K562 (cell line): ENCODE measurements around the gene NUP107. TPM values are rescaled to one million over a fixed set of nuclear protein-coding genes. Genes with fewer than 3 reads are reported as not detected.

Source experiments
- ARNT ChIP-seq, 2 experiments: fragments of 450-650 bp; IDR thresholded peaks; 2 replicates each; pipeline ENCODE4 v1.6.1; 2016; ENCODE audit warnings: mild to moderate bottlenecking in 1 of 2
- CBX8 ChIP-seq: fragments of 200-600 bp; sonication (generic); IDR thresholded peaks from 2 replicates; pipeline ENCODE4 v1.6.1; 2012; ENCODE audit warnings: borderline replicate concordance, mixed run types, low read depth, mild to moderate bottlenecking, moderate library complexity, mixed read lengths, low read length, control low read depth, inconsistent platforms; ENCODE audit not compliant: poor library complexity, severe bottlenecking; ENCODE audit errors: extremely low read depth
- FOXK2 ChIP-seq, 2 experiments: fragments of 450-650 bp; IDR thresholded peaks in 1 of 2; conservative IDR thresholded peaks in 1 of 2; 2 replicates each; pipeline ENCODE4 v1.6.1; 2016; ENCODE audit warnings: low read depth in 2 of 2, mild to moderate bottlenecking in 1 of 2
- FOXP1 ChIP-seq: sonication (generic); formaldehyde crosslinking; IDR thresholded peaks from 2 replicates; pipeline ENCODE4 v1.8.0; 2022; ENCODE audit warnings: mild to moderate bottlenecking, missing genetic modification reagents
- GATAD2B ChIP-seq: fragments of 450-650 bp; IDR thresholded peaks from 2 replicates; pipeline ENCODE4 v1.6.1; 2017; ENCODE audit warnings: mild to moderate bottlenecking, borderline replicate concordance
- GMEB1 ChIP-seq: fragments of 250-450 bp; sonication (Bioruptor Pico); IDR thresholded peaks from 2 replicates; pipeline ENCODE4 v1.4.0; 2020; ENCODE audit warnings: mild to moderate bottlenecking
- HNRNPLL ChIP-seq: fragments of 200-400 bp; formaldehyde crosslinking; IDR thresholded peaks from 2 replicates; pipeline ENCODE4 v1.6.1; 2017; ENCODE audit warnings: low read length, low read depth, mild to moderate bottlenecking; ENCODE audit not compliant: poor library complexity, severe bottlenecking
- MCM3 ChIP-seq: fragments of 450-650 bp; IDR thresholded peaks from 2 replicates; pipeline ENCODE4 v1.6.1; 2016
- MTA2 ChIP-seq: fragments of 450-650 bp; IDR thresholded peaks from 2 replicates; pipeline ENCODE4 v1.6.1; 2016; ENCODE audit warnings: low read depth
- NFYB ChIP-seq: IDR thresholded peaks from 2 replicates; pipeline ENCODE4 v1.6.1; 2011; ENCODE audit warnings: mild to moderate bottlenecking, moderate library complexity; ENCODE audit not compliant: insufficient read length; ENCODE audit errors: extremely low read depth
- NR2C2 ChIP-seq, 2 experiments: fragments of 200-800 bp in 1 of 2; sonication (Bioruptor generic) in 1 of 2; sonication (generic) in 1 of 2; formaldehyde crosslinking in 1 of 2; IDR thresholded peaks; 2 replicates each; pipeline versions ENCODE4 v1.6.1 to v1.8.0; 2016 to 2022; ENCODE audit warnings: mild to moderate bottlenecking in 1 of 2, missing compliant biosample characterization in 1 of 2, missing genetic modification characterization in 1 of 2, missing genetic modification reagents in 1 of 2
- NR3C1 ChIP-seq: sonication (generic); formaldehyde crosslinking; IDR thresholded peaks from 2 replicates; pipeline ENCODE4 v1.8.1; 2022; ENCODE audit warnings: missing genetic modification reagents
- PHF8 ChIP-seq: fragments of 200-600 bp; sonication (generic); IDR thresholded peaks from 2 replicates; pipeline ENCODE4 v1.6.1; 2012; ENCODE audit warnings: mixed run types, mild to moderate bottlenecking, inconsistent platforms, low read length, moderate library complexity, borderline replicate concordance
- RAD51 ChIP-seq: fragments of 450-650 bp; IDR thresholded peaks from 2 replicates; pipeline ENCODE4 v1.7.1; 2016; ENCODE audit warnings: low read depth, mild to moderate bottlenecking, borderline replicate concordance
- SMARCA4 ChIP-seq: fragments of 450-650 bp; IDR thresholded peaks from 2 replicates; pipeline ENCODE4 v1.6.1; 2016
- STAT5A ChIP-seq: IDR thresholded peaks from 2 replicates; pipeline ENCODE4 v1.6.1; 2012; ENCODE audit warnings: low read length, inconsistent platforms, borderline replicate concordance
- SUPT5H ChIP-seq: fragments of 450-650 bp; IDR thresholded peaks from 2 replicates; pipeline ENCODE4 v1.6.1; 2016
- XRCC3 ChIP-seq: fragments of 450-650 bp; IDR thresholded peaks from 2 replicates; pipeline ENCODE4 v1.6.1; 2017; ENCODE audit warnings: mild to moderate bottlenecking, moderate library complexity
- XRCC4 ChIP-seq: IDR thresholded peaks from one replicate; pipeline ENCODE4 v1.6.1; 2011; ENCODE audit not compliant: insufficient read depth, insufficient read length; ENCODE audit errors: extremely low read depth
- ZNF134 ChIP-seq: fragments of 250-450 bp; sonication (Bioruptor Pico); conservative IDR thresholded peaks from 2 replicates; pipeline ENCODE4 v1.4.0; 2020
- ZNF165 ChIP-seq: fragments of 250-450 bp; sonication (Bioruptor Pico); IDR thresholded peaks from 2 replicates; pipeline ENCODE4 v1.4.0; 2020; ENCODE audit warnings: borderline replicate concordance
- ZNF184 ChIP-seq: sonication (generic); formaldehyde crosslinking; IDR thresholded peaks from 2 replicates; pipeline ENCODE4 v1.5.0; 2020; ENCODE audit warnings: missing genetic modification reagents
- ZNF511 ChIP-seq: sonication (generic); formaldehyde crosslinking; IDR thresholded peaks from 2 replicates; pipeline ENCODE4 v1.8.0; 2022; ENCODE audit warnings: mild to moderate bottlenecking, missing genetic modification reagents
- ZNF766 ChIP-seq: fragments of 200-800 bp; sonication (Bioruptor generic); conservative IDR thresholded peaks from 2 replicates; pipeline ENCODE4 v1.6.1; 2016; ENCODE audit warnings: missing genetic modification characterization, missing compliant biosample characterization
- polyA plus RNA-seq, 8 experiments: library from polyadenylated mRNA; depleted of rRNA in 4 of 8; stranded (reverse) in 5 of 8; unstranded in 3 of 8; fragments of >200 nt; fragmentation: Nextera tagmentation in 2 of 8; fragmentation: Illumina TruSeq in 1 of 8; extraction: Ambion mirVana in 2 of 8; extraction: Trizol in 1 of 8; gene quantifications; 2 replicates each; pipeline versions ENCODE4 v1.2.1 to v1.2.3, GENCODE V29; 2011 to 2014; ENCODE audit warnings: inconsistent platforms in 1 of 8, missing spikeins in 1 of 8
- total RNA-seq, 7 experiments: library from RNA; depleted of rRNA in 6 of 7; stranded (reverse); fragments of >200 nt in 6 of 7; fragmentation: Illumina TruSeq in 2 of 7; extraction: Trizol in 2 of 7; gene quantifications; 2 replicates each; pipeline versions ENCODE4 v1.2.1 to v1.2.3, GENCODE V29; 2011 to 2021; ENCODE audit warnings: low replicate concordance in 1 of 7
- TF ChIP-seq, protein P1 (sequence below): IDR thresholded peaks from 3 replicates; pipeline ENCODE4 v1.6.1; 2011; ENCODE audit warnings: borderline replicate concordance, mild to moderate bottlenecking; ENCODE audit not compliant: insufficient read length, insufficient read depth

Gene NUP107
- total and polyA plus RNA-seq, 9 of the 15 experiments (the other 6 are each of a cell fraction or from before 2014, with no cell fraction given): 129 to 277 (median 199) TPM

- TF ChIP-seq ZNF134 (CRISPR knock-in tag) (no peak), SUPT5H (peak; percentile 86), XRCC3 (no peak), NFYB (no peak), RAD51 (peak; percentile 45; the same call in 1 of the 2 replicates), FOXK2 (conservative IDR thresholded peaks at IDR 0.05 in 1 of 2, IDR thresholded peaks at IDR 0.05 in 1 of 2; ENCODE audit: low read depth in 2 of 2) (peak; percentile 75 to 90), STAT5A (peak; percentile 95), GMEB1 (CRISPR knock-in tag) (peak; percentile 58), FOXP1 (CRISPR knock-in tag) (no peak), ZNF165 (CRISPR knock-in tag) (no peak), CBX8 (no peak), ARNT (IDR thresholded peaks at IDR 0.05) (peak in 1 of 2 experiments; percentile 54; a peak in 1 of 4 replicates), ZNF184 (CRISPR knock-in tag) (no peak), HNRNPLL (peak; percentile 28), MCM3 (no peak), PHF8 (peak; percentile 86; the same call in 1 of the 2 replicates), SMARCA4 (peak; percentile 92), GATAD2B (0 out of 2 replicates have a peak, but pooled peaks have one; percentile 45), ZNF766 (CRISPR knock-in tag) (no peak), XRCC4 (no peak), MTA2 (peak; percentile 94), NR3C1 (CRISPR knock-in tag) (no peak), NR2C2 (CRISPR knock-in tag; IDR thresholded peaks at IDR 0.05) (peak; percentile 100), NR2C2 (tag; IDR thresholded peaks at IDR 0.05) (peak; percentile 100), ZNF511 (CRISPR knock-in tag) (peak; percentile 68; the same call in 1 of the 2 replicates)
- TF ChIP-seq, protein P1, sequence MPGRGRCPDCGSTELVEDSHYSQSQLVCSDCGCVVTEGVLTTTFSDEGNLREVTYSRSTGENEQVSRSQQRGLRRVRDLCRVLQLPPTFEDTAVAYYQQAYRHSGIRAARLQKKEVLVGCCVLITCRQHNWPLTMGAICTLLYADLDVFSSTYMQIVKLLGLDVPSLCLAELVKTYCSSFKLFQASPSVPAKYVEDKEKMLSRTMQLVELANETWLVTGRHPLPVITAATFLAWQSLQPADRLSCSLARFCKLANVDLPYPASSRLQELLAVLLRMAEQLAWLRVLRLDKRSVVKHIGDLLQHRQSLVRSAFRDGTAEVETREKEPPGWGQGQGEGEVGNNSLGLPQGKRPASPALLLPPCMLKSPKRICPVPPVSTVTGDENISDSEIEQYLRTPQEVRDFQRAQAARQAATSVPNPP: no peak
These were observed at the start of gene NUP107 (continued) for GRCh38 chr12:68686595-68687521.
